Measurements from ENCODE around the gene PARVG. TPM values are rescaled to one million over a fixed set of nuclear protein-coding genes. Genes with fewer than 3 reads are reported as not detected.

The PARVG gene
- total RNA-seq, 1 donor from 2014 or later = 19.9 TPM

DNA sequence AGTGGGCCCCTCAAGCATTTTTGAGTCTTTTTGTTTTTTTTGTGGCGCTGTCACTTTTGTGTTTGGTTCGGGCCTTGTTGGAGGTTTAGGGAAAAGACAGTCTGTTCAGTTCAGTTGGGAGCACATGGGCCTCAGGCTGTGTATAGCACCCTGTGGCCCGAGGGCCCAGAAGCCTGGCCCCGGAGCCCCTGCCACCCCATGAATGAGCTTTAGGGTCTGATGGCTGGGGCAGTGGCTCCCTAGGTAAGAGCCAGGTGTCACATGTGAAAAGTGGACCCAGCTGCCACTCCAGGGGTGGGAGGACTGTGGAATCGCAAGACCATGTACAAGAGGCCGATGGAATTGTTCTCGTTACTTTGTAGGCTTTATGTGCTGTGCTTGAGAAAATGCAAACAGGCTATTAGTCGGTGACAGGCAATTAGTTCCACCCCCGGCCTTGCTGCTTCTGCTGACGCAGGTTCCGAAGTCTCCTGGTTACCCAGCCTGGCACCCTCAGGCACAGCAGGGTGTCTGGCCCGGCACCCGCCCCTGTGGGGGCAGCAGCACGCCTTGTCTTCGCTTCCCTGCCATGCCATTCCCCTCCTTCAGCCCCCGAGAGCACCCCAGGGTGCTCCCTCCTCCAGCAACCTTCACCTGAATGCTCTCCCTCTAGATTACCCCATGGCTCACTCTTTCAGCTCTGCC, 38.2 kb upstream of the PARVG start:
- Histone ChIP-seq H3K27ac (no peak overlapping the region), H3K4me3 (no peak overlapping the region), H3K4me1 (peaks cover 0 to 2% of the 10 kb centered on the region in 2 donors), H3K36me3 (peaks cover 1 to 5% of the 10 kb centered on the region in 2 donors), H3K27me3 (no peaks in the 10 kb centered on the region), H3K9me3 (peaks cover 3 to 4% of the 10 kb centered on the region in 2 donors)
- intact Hi-C loops (cut with DNase I) = no loop called here
- TF ChIP-seq, protein P1, sequence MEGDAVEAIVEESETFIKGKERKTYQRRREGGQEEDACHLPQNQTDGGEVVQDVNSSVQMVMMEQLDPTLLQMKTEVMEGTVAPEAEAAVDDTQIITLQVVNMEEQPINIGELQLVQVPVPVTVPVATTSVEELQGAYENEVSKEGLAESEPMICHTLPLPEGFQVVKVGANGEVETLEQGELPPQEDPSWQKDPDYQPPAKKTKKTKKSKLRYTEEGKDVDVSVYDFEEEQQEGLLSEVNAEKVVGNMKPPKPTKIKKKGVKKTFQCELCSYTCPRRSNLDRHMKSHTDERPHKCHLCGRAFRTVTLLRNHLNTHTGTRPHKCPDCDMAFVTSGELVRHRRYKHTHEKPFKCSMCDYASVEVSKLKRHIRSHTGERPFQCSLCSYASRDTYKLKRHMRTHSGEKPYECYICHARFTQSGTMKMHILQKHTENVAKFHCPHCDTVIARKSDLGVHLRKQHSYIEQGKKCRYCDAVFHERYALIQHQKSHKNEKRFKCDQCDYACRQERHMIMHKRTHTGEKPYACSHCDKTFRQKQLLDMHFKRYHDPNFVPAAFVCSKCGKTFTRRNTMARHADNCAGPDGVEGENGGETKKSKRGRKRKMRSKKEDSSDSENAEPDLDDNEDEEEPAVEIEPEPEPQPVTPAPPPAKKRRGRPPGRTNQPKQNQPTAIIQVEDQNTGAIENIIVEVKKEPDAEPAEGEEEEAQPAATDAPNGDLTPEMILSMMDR (IDR thresholded peaks at IDR 0.05) = no peak
- DNase-seq (ENCODE audit: low spot score in 2 of 2) = no peak

- H3K27ac ChIP-seq = no peak overlapping the region
- TF ChIP-seq, protein P1 (IDR thresholded peaks at IDR 0.05) = no peak
- no peak overlapping the region for H3K4me3 ChIP-seq
- H3K27me3 ChIP-seq = no peaks in the 10 kb centered on the region
- H3K36me3 ChIP-seq = peaks cover 0 to under 1% of the 10 kb centered on the region in 2 donors
- intact Hi-C loops (cut with DNase I) = no loop called here
- no peak for DNase-seq (ENCODE audit: low spot score in 2 of 2)
- H3K9me3 ChIP-seq = no peaks in the 10 kb centered on the region
- peaks cover 0 to 2% of the 10 kb centered on the region in 2 donors for H3K4me1 ChIP-seq
Observed at GRCh38 chr22:44143105-44143474, 37.6 kb upstream of the PARVG start.

GRCh38 chr22:44143579-44143978, 37.1 kb upstream of the PARVG start:
- no peak for DNase-seq (ENCODE audit: low spot score in 2 of 2)
- H3K4me1 ChIP-seq = peaks cover 0 to 2% of the 10 kb centered on the region in 2 donors
- H3K27ac ChIP-seq = no peak overlapping the region
- no peaks in the 10 kb centered on the region for H3K9me3 ChIP-seq
- H3K36me3 ChIP-seq = no peaks in the 10 kb centered on the region
- TF ChIP-seq, protein P1 (IDR thresholded peaks at IDR 0.05) = no peak
- no peak overlapping the region for H3K4me3 ChIP-seq
- intact Hi-C loops (cut with DNase I) = no loop called here
- H3K27me3 ChIP-seq = no peaks in the 10 kb centered on the region

GRCh38 chr22:44144046-44144569, 36.6 kb upstream of the PARVG start:
- intact Hi-C loops (cut with DNase I) = no loop called here
- Histone ChIP-seq H3K9me3 (no peaks in the 10 kb centered on the region), H3K27ac (no peak overlapping the region), H3K27me3 (no peaks in the 10 kb centered on the region), H3K4me3 (no peak overlapping the region), H3K36me3 (no peaks in the 10 kb centered on the region), H3K4me1 (peaks cover 0 to 2% of the 10 kb centered on the region in 2 donors)
- TF ChIP-seq, protein P1 (IDR thresholded peaks at IDR 0.05) = no peak
- DNase-seq (ENCODE audit: low spot score in 2 of 2) = no peak

- H3K27ac ChIP-seq = no peak overlapping the region
- intact Hi-C loops (cut with DNase I) = no loop called here
- H3K9me3 ChIP-seq = no peaks in the 10 kb centered on the region
- TF ChIP-seq, protein P1 (IDR thresholded peaks at IDR 0.05) = no peak
- no peaks in the 10 kb centered on the region for H3K27me3 ChIP-seq
- H3K4me3 ChIP-seq = no peak overlapping the region
- no peak for DNase-seq (ENCODE audit: low spot score in 2 of 2)
- peaks cover 0 to 2% of the 10 kb centered on the region in 2 donors for H3K4me1 ChIP-seq
- H3K36me3 ChIP-seq = no peaks in the 10 kb centered on the region
Observed at GRCh38 chr22:44145544-44145943, 35.2 kb upstream of the PARVG start.
